ENCODE data around the gene SCYL2.
"Not testable (repeated sequence)": the region's sequence is repeated elsewhere in the genome, so short reads cannot be mapped to it uniquely, and the experiment has no call there.

Gene SCYL2

DNA sequence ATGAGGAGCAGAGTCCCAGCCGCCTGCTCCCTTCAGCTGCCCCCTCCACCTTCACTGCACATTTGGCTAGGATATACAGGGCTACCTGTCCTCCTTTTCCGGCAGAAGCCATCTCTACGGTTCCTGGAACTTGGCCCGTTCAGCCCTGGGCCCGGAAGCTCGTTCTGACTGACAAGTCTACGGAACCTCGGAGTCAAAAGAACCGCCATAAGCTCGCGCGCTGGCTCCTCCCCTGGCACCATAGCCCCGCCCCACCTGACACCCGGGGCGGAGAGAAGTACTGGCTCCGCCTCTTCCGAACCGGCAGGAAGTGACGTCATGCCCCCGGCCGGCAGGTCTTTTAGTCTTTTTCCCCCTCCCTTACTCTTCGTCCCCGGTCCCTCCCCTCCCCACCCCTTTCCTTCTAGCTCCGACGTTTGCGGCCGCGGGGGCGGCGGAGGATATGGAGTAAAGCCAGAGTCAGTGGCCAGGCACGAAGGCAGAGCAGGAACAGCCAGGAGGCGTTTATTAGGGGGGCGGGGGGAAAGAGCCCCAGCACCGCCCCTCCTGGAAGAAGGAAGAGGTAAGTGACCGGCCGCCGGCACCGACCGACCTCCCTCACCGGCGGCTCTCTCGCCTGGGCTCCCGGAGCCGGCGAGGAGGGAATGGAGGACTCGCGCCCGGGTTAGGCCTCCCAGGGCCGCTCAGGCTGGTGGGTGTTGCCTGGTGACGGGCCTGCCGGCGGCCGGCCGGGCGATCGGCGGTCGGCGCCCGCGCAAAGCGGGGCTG is at the start of gene SCYL2, which contains the start of gene DEPDC4:
Gene SCYL2, plus strand, starts transcription at position 343 of the 768 bp plus-strand sequence. CDS start 15,794 bp downstream, outside the sequence.
Gene DEPDC4, minus strand, starts transcription at position 245 of the 768 bp plus-strand sequence. Its CDS starts 3 bp downstream, at position 242.
- peak; percentile 91 for DNase-seq (ENCODE audit: low read depth)
- peak within 1 kb of the TSS; percentile 78 for H3K4me3 ChIP-seq (ENCODE audit: control insufficient read depth, low read depth, low read length)
- TF ChIP-seq, protein P1, sequence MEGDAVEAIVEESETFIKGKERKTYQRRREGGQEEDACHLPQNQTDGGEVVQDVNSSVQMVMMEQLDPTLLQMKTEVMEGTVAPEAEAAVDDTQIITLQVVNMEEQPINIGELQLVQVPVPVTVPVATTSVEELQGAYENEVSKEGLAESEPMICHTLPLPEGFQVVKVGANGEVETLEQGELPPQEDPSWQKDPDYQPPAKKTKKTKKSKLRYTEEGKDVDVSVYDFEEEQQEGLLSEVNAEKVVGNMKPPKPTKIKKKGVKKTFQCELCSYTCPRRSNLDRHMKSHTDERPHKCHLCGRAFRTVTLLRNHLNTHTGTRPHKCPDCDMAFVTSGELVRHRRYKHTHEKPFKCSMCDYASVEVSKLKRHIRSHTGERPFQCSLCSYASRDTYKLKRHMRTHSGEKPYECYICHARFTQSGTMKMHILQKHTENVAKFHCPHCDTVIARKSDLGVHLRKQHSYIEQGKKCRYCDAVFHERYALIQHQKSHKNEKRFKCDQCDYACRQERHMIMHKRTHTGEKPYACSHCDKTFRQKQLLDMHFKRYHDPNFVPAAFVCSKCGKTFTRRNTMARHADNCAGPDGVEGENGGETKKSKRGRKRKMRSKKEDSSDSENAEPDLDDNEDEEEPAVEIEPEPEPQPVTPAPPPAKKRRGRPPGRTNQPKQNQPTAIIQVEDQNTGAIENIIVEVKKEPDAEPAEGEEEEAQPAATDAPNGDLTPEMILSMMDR (IDR thresholded peaks at IDR 0.05; ENCODE audit: control insufficient read depth, insufficient read depth, low read depth, low read length, missing control alignments) = peak; percentile 7

GRCh38 chr12:100219328-100220109 is 47.5 kb upstream of the SCYL2 start:
- H3K4me3 ChIP-seq (ENCODE audit: control insufficient read depth, low read depth, low read length) = no peak overlapping the region
- TF ChIP-seq, protein P1 (IDR thresholded peaks at IDR 0.05; ENCODE audit: control insufficient read depth, insufficient read depth, low read depth, low read length, missing control alignments) = no peak
- DNase-seq (ENCODE audit: low read depth) = no peak

DNA sequence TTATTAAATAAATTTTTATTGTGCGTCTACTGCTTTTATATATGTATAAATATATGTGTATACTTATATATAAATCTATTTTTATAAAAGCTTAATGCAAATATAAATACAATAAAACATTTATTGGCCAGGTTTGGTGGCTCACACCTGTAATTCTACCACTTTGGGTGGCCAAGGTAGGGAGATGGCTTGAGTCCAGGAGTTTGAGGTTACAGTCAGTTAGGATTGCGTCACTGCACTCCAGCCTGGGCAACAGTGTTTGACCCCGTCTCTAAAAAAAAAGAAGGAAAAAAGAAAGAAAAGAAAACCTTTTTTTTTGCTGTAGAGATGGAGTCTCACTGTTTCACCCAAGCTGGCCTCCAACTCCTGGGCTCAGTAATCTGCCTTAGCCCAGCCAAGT is 45.5 kb upstream of the SCYL2 start:
- H3K4me3 ChIP-seq (ENCODE audit: control insufficient read depth, low read depth, low read length) = no peak overlapping the region
- DNase-seq (ENCODE audit: low read depth) = no peak
- TF ChIP-seq, protein P1 (IDR thresholded peaks at IDR 0.05; ENCODE audit: control insufficient read depth, insufficient read depth, low read depth, low read length, missing control alignments) = no peak

- DNase-seq (ENCODE audit: low read depth) = not testable (repeated sequence)
Measured at GRCh38 chr12:100222173-100222572, 44.8 kb upstream of the SCYL2 start.

DNA sequence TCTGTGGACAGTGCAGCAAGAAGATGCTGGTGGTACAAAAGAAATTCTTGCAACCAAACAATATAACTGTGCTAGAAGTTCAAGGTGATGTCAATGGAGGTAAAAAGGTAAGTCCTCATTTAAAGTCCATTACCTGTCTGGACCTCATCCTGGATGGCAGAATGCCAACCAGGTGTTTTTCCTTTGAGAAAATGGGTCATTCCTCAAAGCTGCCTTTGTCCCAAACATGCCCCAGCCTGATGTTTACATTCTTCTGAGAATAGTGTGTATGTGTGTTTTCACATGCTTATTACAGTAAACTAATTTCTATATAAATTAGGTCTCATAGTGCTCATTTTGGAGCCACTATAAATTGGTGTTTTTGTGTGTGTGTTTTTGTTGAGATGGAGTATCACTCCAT is 41.5 kb upstream of the SCYL2 start:
- TF ChIP-seq, protein P1 (IDR thresholded peaks at IDR 0.05; ENCODE audit: control insufficient read depth, insufficient read depth, low read depth, low read length, missing control alignments) = no peak
- no peak for DNase-seq (ENCODE audit: low read depth)
- no peak overlapping the region for H3K4me3 ChIP-seq (ENCODE audit: control insufficient read depth, low read depth, low read length)

More at GRCh38 chr12:100222173-100222572, 44.8 kb upstream of the SCYL2 start:
- H3K4me3 ChIP-seq (ENCODE audit: control insufficient read depth, low read depth, low read length) = not testable (repeated sequence)

DNA sequence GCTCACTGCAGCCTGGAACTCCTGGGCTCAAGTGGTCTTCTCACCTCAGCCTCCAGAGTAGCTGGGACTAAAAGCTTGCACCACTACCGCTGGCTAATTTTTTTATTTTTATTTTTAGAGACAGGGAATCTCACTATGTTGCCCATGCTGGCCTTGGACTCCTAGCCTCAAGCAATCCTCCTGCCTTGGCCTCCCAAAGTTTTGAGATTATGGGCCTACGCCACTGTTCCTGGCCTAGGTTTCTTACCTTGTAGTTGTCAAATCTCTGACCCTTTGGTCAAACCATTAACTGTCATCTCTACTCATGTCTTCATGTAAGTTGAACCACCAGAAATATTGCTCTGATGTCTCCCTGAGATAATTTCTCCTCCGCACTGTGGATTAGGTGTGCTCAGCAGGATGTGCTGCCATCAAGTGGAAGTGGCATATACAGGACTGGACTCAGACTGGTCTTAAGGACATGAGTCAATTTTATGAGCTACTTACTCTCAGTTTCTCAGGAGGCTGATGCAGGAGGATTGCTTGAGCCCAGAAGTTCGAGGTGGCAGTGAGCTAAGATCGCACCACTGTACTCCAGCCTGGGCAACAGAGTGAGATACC is 37.8 kb upstream of the SCYL2 start:
- TF ChIP-seq, protein P1 (IDR thresholded peaks at IDR 0.05; ENCODE audit: control insufficient read depth, insufficient read depth, low read depth, low read length, missing control alignments) = no peak
- H3K4me3 ChIP-seq (ENCODE audit: control insufficient read depth, low read depth, low read length) = no peak overlapping the region
- DNase-seq (ENCODE audit: low read depth) = no peak
